ENCODE data around the gene ANO10. TPM values are rescaled to one million over a fixed set of nuclear protein-coding genes. Genes with fewer than 3 reads are reported as not detected.
"Not testable (repeated sequence)": the region's sequence is repeated elsewhere in the genome, so short reads cannot be mapped to it uniquely, and the experiment has no call there.

ANO10 gene
- polyA plus RNA-seq, 3 donors, result 11.2 to 24.8 (median 21.6) TPM

- no peak overlapping the region for H3K4me3 Mint-ChIP-seq
- Histone ChIP-seq H2AFZ (ENCODE audit: insufficient read depth, low read depth, low read length, poor library complexity, severe bottlenecking) (no peak overlapping the region), H3K36me3 (replicated peaks in 1 of 2; ENCODE audit: control insufficient read depth in 1 of 2, insufficient read depth in 2 of 2, low read length in 2 of 2) (peaks cover 7 to 16% of the 10 kb centered on the region in 2 donors), H3K9me3 (replicated peaks in 1 of 2; ENCODE audit: control insufficient read depth in 1 of 2, insufficient read depth in 1 of 2, low read length in 2 of 2) (no peaks in the 10 kb centered on the region), H4K20me1 (ENCODE audit: insufficient read depth, low read length) (no peaks in the 10 kb centered on the region), H3K79me2 (ENCODE audit: insufficient read depth, low read length) (no peaks in the 10 kb centered on the region), H3K4me1 (ENCODE audit: control insufficient read depth in 1 of 2, insufficient read depth in 2 of 2, low read length in 2 of 2) (peaks cover 10 to 21% of the 10 kb centered on the region in 2 donors), H3K4me2 (replicated peaks; ENCODE audit: extremely low read depth, low read length, poor library complexity, severe bottlenecking) (no peak overlapping the region), H3K4me3 (replicated peaks in 1 of 3; ENCODE audit: low read depth in 2 of 3, low read length in 3 of 3) (no peak overlapping the region), H3K27ac (ENCODE audit: low read depth in 1 of 2, low read length in 2 of 2) (no peak overlapping the region), H3K27me3 (ENCODE audit: control insufficient read depth in 2 of 2, insufficient read depth in 2 of 2, low read length in 2 of 2) (no peaks in the 10 kb centered on the region), H3K9ac (ENCODE audit: insufficient read depth, low read length, poor library complexity, severe bottlenecking) (no peak overlapping the region)
- peaks cover 0 to 3% (median 0%) of the 10 kb centered on the region in 7 donors for H3K9me3 Mint-ChIP-seq
- WGBS (ENCODE audit: insufficient coverage), result 57% methylated on average over 1 of the region's 2 CpGs
- intact Hi-C loops (cut with micrococcal nuclease), result no loop called here
- DNase-seq, result no peak
- no peak for TF ChIP-seq CTCF (IDR thresholded peaks at IDR 0.05)
- peaks cover 20 to 22% of the 10 kb centered on the region in 2 donors for H3K36me3 Mint-ChIP-seq
- H3K27ac Mint-ChIP-seq, result no peak overlapping the region
- peaks cover 0 to 2% (median 2%) of the 10 kb centered on the region in 3 donors for H3K27me3 Mint-ChIP-seq (ENCODE audit: low read depth in 3 of 3)
- H3K4me1 Mint-ChIP-seq, result peaks cover 23% of the 10 kb centered on the region
Observed at GRCh38 chr3:43606284-43606683, 15.5 kb downstream of the ANO10 start.

- H3K79me2 ChIP-seq (ENCODE audit: insufficient read depth, low read length); H3K9me3 ChIP-seq (replicated peaks in 1 of 2; ENCODE audit: control insufficient read depth in 1 of 2, insufficient read depth in 1 of 2, low read length in 2 of 2); intact Hi-C loops (cut with micrococcal nuclease); H3K27ac ChIP-seq (ENCODE audit: low read depth in 1 of 2, low read length in 2 of 2); H3K4me3 ChIP-seq (replicated peaks in 1 of 3; ENCODE audit: low read depth in 2 of 3, low read length in 3 of 3); H3K27ac Mint-ChIP-seq; H2AFZ ChIP-seq (ENCODE audit: insufficient read depth, low read depth, low read length, poor library complexity, severe bottlenecking); DNase-seq; H4K20me1 ChIP-seq (ENCODE audit: insufficient read depth, low read length); H3K4me3 Mint-ChIP-seq; H3K27me3 ChIP-seq (ENCODE audit: control insufficient read depth in 2 of 2, insufficient read depth in 2 of 2, low read length in 2 of 2); H3K27me3 Mint-ChIP-seq (ENCODE audit: low read depth in 3 of 3); H3K4me2 ChIP-seq (replicated peaks; ENCODE audit: extremely low read depth, low read length, poor library complexity, severe bottlenecking); H3K9ac ChIP-seq (ENCODE audit: insufficient read depth, low read length, poor library complexity, severe bottlenecking): not testable (repeated sequence)
- Mint-ChIP-seq H3K36me3 (peaks cover 30 to 35% of the 10 kb centered on the region in 2 donors), H3K9me3 (peaks cover 4 to 17% (median 11%) of the 10 kb centered on the region in 7 donors), H3K4me1 (peaks cover 17% of the 10 kb centered on the region)
- H3K4me1 ChIP-seq (ENCODE audit: control insufficient read depth in 1 of 2, insufficient read depth in 2 of 2, low read length in 2 of 2), result peaks cover 10 to 11% of the 10 kb centered on the region in 2 donors
- WGBS (ENCODE audit: insufficient coverage), result no CpG with 5 or more reads among the region's 2 CpGs
- H3K36me3 ChIP-seq (replicated peaks in 1 of 2; ENCODE audit: control insufficient read depth in 1 of 2, insufficient read depth in 2 of 2, low read length in 2 of 2), result peaks cover 7 to 16% of the 10 kb centered on the region in 2 donors
Observed at GRCh38 chr3:43599959-43600358, 21.9 kb downstream of the ANO10 start.
